T follicular helper cell (primary cell): ENCODE results near the gene LHPP.

ENCODE experiments used
- DNase-seq: peaks from one replicate; pipeline ENCODE4 v3.0.0-alpha.2; 2020; ENCODE audit warnings: low read depth

LHPP gene

GRCh38 chr10:124644771-124645415 lies 183.3 kb downstream of the LHPP start:
- no peak for DNase-seq

- DNase-seq, result no peak
These were observed 184.0 kb downstream of the LHPP start for GRCh38 chr10:124645467-124646095.

GRCh38 chr10:124646483-124647352 lies 185.1 kb downstream of the LHPP start:
- DNase-seq, result no peak

- peak; percentile 60 for DNase-seq
These were observed 186.0 kb downstream of the LHPP start for GRCh38 chr10:124647421-124648130.

GRCh38 chr10:124648131-124648475 lies 186.5 kb downstream of the LHPP start:
- no peak for DNase-seq

GRCh38 chr10:124648738-124649137 lies 187.1 kb downstream of the LHPP start:
- peak; percentile 58 for DNase-seq

GRCh38 chr10:124649214-124649613 lies 187.6 kb downstream of the LHPP start:
- no peak for DNase-seq

- no peak for DNase-seq
These were observed 188.6 kb downstream of the LHPP start for GRCh38 chr10:124650263-124650662.

- DNase-seq, result peak; percentile 56
These were observed 189.3 kb downstream of the LHPP start for GRCh38 chr10:124650820-124651401.

- DNase-seq, result no peak
These were observed 189.8 kb downstream of the LHPP start for GRCh38 chr10:124651402-124651891.

GRCh38 chr10:124652200-124652599 lies 190.6 kb downstream of the LHPP start:
- no peak for DNase-seq

- no peak for DNase-seq
These were observed 191.1 kb downstream of the LHPP start for GRCh38 chr10:124652701-124653100.

GRCh38 chr10:124653311-124653710 lies 191.7 kb downstream of the LHPP start:
- no peak for DNase-seq

- no peak for DNase-seq
These were observed 192.4 kb downstream of the LHPP start for GRCh38 chr10:124653811-124654651.

- no peak for DNase-seq
These were observed 193.1 kb downstream of the LHPP start for GRCh38 chr10:124654686-124655085.

GRCh38 chr10:124655191-124656112 lies 193.8 kb downstream of the LHPP start:
- no peak for DNase-seq

- DNase-seq, result no peak
These were observed 194.5 kb downstream of the LHPP start for GRCh38 chr10:124656113-124656490.

- no peak for DNase-seq
These were observed 194.9 kb downstream of the LHPP start for GRCh38 chr10:124656541-124656940.

- peak; percentile 21 for DNase-seq
These were observed 196.2 kb downstream of the LHPP start for GRCh38 chr10:124657806-124658205.
